ENCODE data around the gene CUL7. TPM values are rescaled to one million over a fixed set of nuclear protein-coding genes. Genes with fewer than 3 reads are reported as not detected.

The CUL7 gene
- polyA plus RNA-seq, 1 donor (not counting 4 experiments of a cell fraction or from before 2014, with no cell fraction given): 8.1 TPM

GRCh38 chr6:43077981-43078511, 24.4 kb upstream of the CUL7 start:
- FAIRE-seq: no peak
- Histone ChIP-seq H3K4me1 (ENCODE audit: control insufficient read depth, extremely low read depth, insufficient read depth, low read length) (peaks cover 14% of the 10 kb centered on the region), H2AFZ (ENCODE audit: control insufficient read depth, low read length) (no peak overlapping the region)

DNA sequence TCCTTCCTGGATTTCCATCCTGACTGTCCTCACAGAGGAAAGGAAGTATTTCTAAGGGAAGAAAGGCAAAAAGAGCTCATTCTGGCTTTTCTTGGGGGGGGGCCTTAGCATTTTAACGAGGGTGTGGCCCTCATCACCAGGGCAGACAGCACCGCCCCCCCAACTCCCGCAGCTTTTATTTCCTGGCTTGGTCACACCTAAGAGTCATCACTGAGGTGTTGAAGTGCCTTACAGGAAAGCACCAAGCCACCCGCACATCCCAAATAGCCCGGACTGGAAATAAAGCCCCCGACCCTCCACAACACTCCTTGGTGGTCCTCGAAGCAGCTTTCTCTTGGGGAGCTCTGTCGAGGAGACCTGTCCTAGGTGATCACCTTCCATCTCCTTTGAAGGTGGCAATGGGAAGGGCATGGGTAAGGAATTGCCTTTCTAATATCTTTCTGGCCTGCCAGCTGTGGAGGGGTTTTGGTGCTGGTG, 23.7 kb upstream of the CUL7 start:
- Histone ChIP-seq H3K4me3 (ENCODE audit: control insufficient read depth in 2 of 3, extremely low read depth in 1 of 3, insufficient read depth in 2 of 3, low read depth in 1 of 3, low read length in 3 of 3) (peak overlapping the region; percentile 75 to 92 (median 80)), H3K79me2 (ENCODE audit: control insufficient read depth, insufficient read depth, low read length) (peaks cover 59% of the 10 kb centered on the region), H3K4me1 (ENCODE audit: control insufficient read depth, extremely low read depth, insufficient read depth, low read length) (peaks cover 14% of the 10 kb centered on the region), H3K9me3 (ENCODE audit: control insufficient read depth, low read depth, low read length) (no peaks in the 10 kb centered on the region), H2AFZ (ENCODE audit: control insufficient read depth, low read length) (no peak overlapping the region), H3K27ac (ENCODE audit: control insufficient read depth, insufficient read depth, low read length) (peak overlapping the region; percentile 83), H4K20me1 (ENCODE audit: control insufficient read depth, extremely low read depth, insufficient read depth, low read length) (no peaks in the 10 kb centered on the region), H3K27me3 (ENCODE audit: control insufficient read depth, extremely low read depth, insufficient read depth, low read length) (no peaks in the 10 kb centered on the region), H3K36me3 (ENCODE audit: control insufficient read depth in 2 of 2, extremely low read depth in 1 of 2, insufficient read depth in 2 of 2, low read length in 2 of 2) (peaks cover 0 to 6% of the 10 kb centered on the region in 2 experiments), H3K9ac (ENCODE audit: control insufficient read depth, extremely low read depth, insufficient read depth, low read length) (peak overlapping the region; percentile 91), H3K4me2 (ENCODE audit: control insufficient read depth, extremely low read depth, insufficient read depth, low read depth, low read length) (peak overlapping the region; percentile 89), H3K9me1 (ENCODE audit: control insufficient read depth, extremely low read depth, insufficient read depth, low read length) (no peaks in the 10 kb centered on the region)
- dilution Hi-C loops (cut with MboI; ENCODE audit: extremely low pct_ligation_motif_present, low sequenced_read_pairs): no loop called here
- DNase-seq (ENCODE audit: low read depth, low spot score): no peak
- no peak for FAIRE-seq
- TF ChIP-seq EZH2 (IDR thresholded peaks at IDR 0.05; ENCODE audit: low read length) (no peak), CTCF (optimal IDR thresholded peaks at IDR 0.05 in 1 of 3, IDR thresholded peaks at IDR 0.05 in 1 of 3, conservative IDR thresholded peaks at IDR 0.05 in 1 of 3; ENCODE audit: extremely low read depth in 1 of 3, insufficient read depth in 2 of 3, low read length in 3 of 3) (no peak)

More at GRCh38 chr6:43077981-43078511, 24.4 kb upstream of the CUL7 start:
- dilution Hi-C loops (cut with MboI; ENCODE audit: extremely low pct_ligation_motif_present, low sequenced_read_pairs): no loop called here
- Histone ChIP-seq H3K4me3 (ENCODE audit: control insufficient read depth in 2 of 3, extremely low read depth in 1 of 3, insufficient read depth in 2 of 3, low read depth in 1 of 3, low read length in 3 of 3) (peak overlapping the region; percentile 75 to 92 (median 80)), H3K9ac (ENCODE audit: control insufficient read depth, extremely low read depth, insufficient read depth, low read length) (peak overlapping the region; percentile 91), H3K36me3 (ENCODE audit: control insufficient read depth in 2 of 2, extremely low read depth in 1 of 2, insufficient read depth in 2 of 2, low read length in 2 of 2) (peaks cover 0 to 3% of the 10 kb centered on the region in 2 experiments), H3K79me2 (ENCODE audit: control insufficient read depth, insufficient read depth, low read length) (peaks cover 65% of the 10 kb centered on the region), H3K9me3 (ENCODE audit: control insufficient read depth, low read depth, low read length) (no peaks in the 10 kb centered on the region), H3K9me1 (ENCODE audit: control insufficient read depth, extremely low read depth, insufficient read depth, low read length) (no peaks in the 10 kb centered on the region), H3K27ac (ENCODE audit: control insufficient read depth, insufficient read depth, low read length) (peak overlapping the region; percentile 83), H3K27me3 (ENCODE audit: control insufficient read depth, extremely low read depth, insufficient read depth, low read length) (no peaks in the 10 kb centered on the region), H4K20me1 (ENCODE audit: control insufficient read depth, extremely low read depth, insufficient read depth, low read length) (no peaks in the 10 kb centered on the region), H3K4me2 (ENCODE audit: control insufficient read depth, extremely low read depth, insufficient read depth, low read depth, low read length) (peak overlapping the region; percentile 89)
- no peak for DNase-seq (ENCODE audit: low read depth, low spot score)
- no peak for TF ChIP-seq CTCF (optimal IDR thresholded peaks at IDR 0.05 in 1 of 3, IDR thresholded peaks at IDR 0.05 in 1 of 3, conservative IDR thresholded peaks at IDR 0.05 in 1 of 3; ENCODE audit: extremely low read depth in 1 of 3, insufficient read depth in 2 of 3, low read length in 3 of 3)
- TF ChIP-seq EZH2 (IDR thresholded peaks at IDR 0.05; ENCODE audit: low read length): no peak

Measured in keratinocyte (primary cell).